ENCODE results near the gene VDAC1.
"Not testable (repeated sequence)": the region's sequence is repeated elsewhere in the genome, so short reads cannot be mapped to it uniquely, and the experiment has no call there.

Gene VDAC1

GRCh38 chr5:134004626-134005416 is at the start of gene VDAC1:
Gene VDAC1, minus strand, starts transcription at chr5:134004975. Its CDS starts 11,963 bp downstream, at chr5:133993012.
- DNase-seq, result peak; percentile 57

GRCh38 chr5:134053840-134054338 is 49.1 kb upstream of the VDAC1 start:
- DNase-seq, result no peak

GRCh38 chr5:134053314-134053839 is 48.6 kb upstream of the VDAC1 start:
- DNase-seq, result no peak

- DNase-seq, result no peak
These were observed 46.5 kb upstream of the VDAC1 start for GRCh38 chr5:134051305-134051704.

GRCh38 chr5:134048864-134049263 is 44.1 kb upstream of the VDAC1 start:
- no peak for DNase-seq

- DNase-seq, result no peak
These were observed 42.9 kb upstream of the VDAC1 start for GRCh38 chr5:134047687-134048056.

- DNase-seq, result no peak
These were observed 42.3 kb upstream of the VDAC1 start for GRCh38 chr5:134046801-134047686.

- DNase-seq, result no peak
These were observed 41.6 kb upstream of the VDAC1 start for GRCh38 chr5:134046330-134046729.

- no peak for DNase-seq
These were observed 39.3 kb upstream of the VDAC1 start for GRCh38 chr5:134043793-134044792.

- DNase-seq, result no peak
These were observed 37.0 kb upstream of the VDAC1 start for GRCh38 chr5:134041570-134042411.

GRCh38 chr5:134038138-134038537 is 33.4 kb upstream of the VDAC1 start:
- no peak for DNase-seq

GRCh38 chr5:134037160-134037559 is 32.4 kb upstream of the VDAC1 start:
- DNase-seq, result no peak

GRCh38 chr5:134034326-134034725 is 29.6 kb upstream of the VDAC1 start:
- DNase-seq, result no peak

GRCh38 chr5:134030303-134030964 is 25.7 kb upstream of the VDAC1 start:
- not testable (repeated sequence) for DNase-seq

- DNase-seq, result no peak
These were observed 24.4 kb upstream of the VDAC1 start for GRCh38 chr5:134029156-134029555.

GRCh38 chr5:134028496-134028895 is 23.7 kb upstream of the VDAC1 start:
- no peak for DNase-seq

- DNase-seq, result no peak
These were observed 22.5 kb upstream of the VDAC1 start for GRCh38 chr5:134027288-134027615.

GRCh38 chr5:134026521-134027287 is 21.9 kb upstream of the VDAC1 start:
- DNase-seq, result peak; percentile 56

- DNase-seq, result no peak
These were observed 21.0 kb upstream of the VDAC1 start for GRCh38 chr5:134025786-134026185.

- DNase-seq, result no peak
These were observed 20.0 kb upstream of the VDAC1 start for GRCh38 chr5:134024811-134025210.

Data from NCI-H446 treated with DMSO at 0.1 percent for 48 hours (cell line).